HG02870 (cell line): ENCODE data around the gene DAZAP1.

Experiments used
- ATAC-seq: cut with Tn5 transposase; IDR thresholded peaks from one replicate; pipeline ENCODE4 v1.9.1; 2021; ENCODE audit warnings: mild to moderate bottlenecking, moderate library complexity; ENCODE audit not compliant: unreplicated experiment

Gene DAZAP1

DNA sequence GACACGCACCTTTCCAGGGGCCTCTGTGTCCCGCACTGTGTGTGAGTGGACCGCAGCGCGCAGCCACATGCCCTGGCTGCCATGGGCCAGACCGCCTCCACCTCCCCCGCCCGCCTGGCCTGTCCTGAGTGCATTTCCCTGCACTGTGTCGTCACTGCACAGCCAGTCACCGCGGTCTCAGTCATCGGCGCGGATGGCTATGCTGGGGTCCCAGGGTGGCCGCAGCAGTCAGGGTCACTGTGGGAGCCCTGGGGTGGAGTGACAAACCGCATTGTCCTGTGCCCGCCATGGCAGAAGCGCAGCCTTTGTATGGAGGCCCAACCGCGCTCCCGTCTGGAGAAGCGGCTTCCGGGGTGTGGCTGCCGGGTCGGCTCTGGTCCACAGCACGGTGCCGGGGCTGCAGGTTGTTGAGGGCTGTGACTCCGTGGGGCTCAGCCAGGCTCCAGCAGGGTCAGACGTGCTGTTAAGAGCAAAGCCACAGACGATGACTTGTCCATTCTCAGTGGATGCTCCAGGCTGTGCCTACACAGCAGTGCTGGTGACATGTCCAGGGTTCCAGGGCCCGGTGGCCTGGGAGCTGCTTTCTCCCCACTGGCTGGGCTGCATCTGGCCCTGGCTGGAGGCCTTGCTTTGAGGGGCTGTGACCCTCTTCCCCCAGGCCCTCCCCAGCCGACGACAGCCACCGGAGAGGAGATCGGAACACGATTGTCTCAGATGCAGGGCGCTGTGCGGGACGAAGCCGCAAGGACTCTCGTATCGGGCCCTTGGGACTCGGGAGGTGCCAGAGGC lies 30.0 kb upstream of the DAZAP1 start:
- ATAC-seq: no peak

DNA sequence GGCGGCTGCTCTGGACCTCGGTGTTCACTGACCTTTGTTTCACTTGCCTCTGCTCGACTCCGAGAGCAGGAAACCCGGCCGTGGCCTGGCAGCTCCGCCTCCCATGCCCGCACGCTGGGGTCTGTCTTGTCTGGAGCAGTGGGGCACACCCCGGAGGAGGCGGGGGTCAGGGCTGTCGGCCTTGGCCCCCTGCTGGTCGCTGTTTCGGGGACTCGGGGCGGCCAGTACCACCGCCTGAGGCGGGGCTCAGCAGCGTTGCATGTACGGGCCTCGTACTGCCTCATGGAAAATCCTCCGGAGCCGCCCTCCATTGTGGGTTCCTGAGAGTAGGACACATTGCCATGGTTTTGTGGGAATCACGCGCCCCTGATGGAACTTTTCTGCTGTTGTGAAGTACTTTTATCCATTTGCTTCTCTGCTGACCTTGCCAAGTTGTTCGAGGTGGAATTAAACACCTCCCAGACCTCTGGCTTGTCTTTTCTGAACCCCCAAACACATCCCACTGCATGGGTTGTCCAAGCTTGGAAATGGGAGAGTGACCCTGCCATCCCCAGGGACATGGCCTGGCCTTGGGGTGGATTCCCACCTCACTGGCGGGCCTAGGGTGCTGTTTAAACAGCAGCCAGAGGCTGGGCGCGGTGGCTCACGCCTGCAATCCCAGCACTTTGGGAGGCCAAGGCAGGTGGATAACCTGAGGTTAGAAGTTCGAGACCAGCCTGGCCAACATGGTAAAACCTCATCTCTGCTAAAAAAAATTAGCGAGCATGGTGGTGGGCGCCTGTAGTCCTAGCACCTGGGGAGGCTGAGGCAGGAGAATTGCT lies 29.2 kb upstream of the DAZAP1 start:
- ATAC-seq: no peak

DNA sequence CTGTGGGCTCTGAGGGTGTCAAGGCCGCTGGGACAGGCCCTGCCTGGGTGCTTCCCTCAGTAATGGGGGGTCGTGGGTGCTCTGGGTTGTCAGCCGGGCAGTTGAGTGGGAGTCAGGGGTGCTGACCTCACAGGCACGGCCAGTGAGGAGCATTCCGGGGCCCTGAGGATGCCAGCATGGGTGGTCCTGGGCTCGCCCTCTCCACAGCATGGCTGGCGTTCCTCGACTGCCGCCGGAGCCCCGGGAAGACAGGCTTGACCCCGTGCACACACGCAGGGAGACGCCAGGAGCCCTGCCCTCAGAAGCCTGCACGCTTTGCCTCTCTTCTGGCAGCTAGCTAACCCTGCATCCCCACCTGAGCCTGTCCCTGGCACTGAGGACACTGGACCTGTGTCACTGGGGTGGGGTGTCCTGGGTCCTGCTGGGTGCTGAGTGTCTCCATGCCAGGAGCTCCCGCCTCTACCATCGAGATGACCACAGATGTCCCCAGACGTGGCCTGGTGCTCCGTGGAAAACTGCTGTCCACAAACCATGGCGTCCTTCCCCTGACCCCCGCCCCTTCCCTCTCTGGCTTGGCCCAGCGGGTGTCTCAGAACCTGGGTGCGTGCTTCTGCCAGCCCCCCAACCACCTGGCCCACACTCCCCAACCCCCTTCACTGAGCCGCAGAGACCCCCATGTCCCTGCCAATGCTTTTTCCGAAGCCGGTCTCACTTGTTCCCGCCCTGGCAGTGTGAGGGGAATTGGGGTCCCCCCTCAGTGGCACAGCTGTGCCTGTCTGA lies 28.1 kb upstream of the DAZAP1 start:
- no peak for ATAC-seq

DNA sequence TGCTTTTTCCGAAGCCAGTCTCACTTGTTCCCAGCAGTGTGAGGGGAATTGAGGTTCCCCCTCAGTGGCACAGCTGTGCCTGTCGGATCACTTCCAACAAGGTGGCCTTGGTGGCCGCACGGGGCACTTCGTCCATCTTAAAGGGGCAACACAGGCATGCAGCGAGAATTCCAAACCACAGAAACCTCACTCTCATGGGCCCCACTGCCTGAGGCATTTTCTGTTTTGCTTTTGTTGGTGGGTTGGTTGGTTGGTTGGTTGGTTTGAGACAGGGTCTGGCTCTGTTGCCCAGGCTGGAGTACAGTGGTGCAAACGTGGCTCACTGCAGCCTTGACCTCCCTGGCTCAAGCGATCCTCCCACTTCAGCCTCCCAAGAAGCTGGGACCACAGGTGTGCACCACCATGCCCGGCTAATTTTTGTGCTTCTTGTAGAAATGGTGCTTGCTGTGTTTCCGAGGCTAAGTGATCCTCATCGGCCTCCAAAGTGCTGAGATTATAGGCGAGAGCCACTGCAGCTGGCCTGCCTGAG lies 27.4 kb upstream of the DAZAP1 start:
- no peak for ATAC-seq

DNA sequence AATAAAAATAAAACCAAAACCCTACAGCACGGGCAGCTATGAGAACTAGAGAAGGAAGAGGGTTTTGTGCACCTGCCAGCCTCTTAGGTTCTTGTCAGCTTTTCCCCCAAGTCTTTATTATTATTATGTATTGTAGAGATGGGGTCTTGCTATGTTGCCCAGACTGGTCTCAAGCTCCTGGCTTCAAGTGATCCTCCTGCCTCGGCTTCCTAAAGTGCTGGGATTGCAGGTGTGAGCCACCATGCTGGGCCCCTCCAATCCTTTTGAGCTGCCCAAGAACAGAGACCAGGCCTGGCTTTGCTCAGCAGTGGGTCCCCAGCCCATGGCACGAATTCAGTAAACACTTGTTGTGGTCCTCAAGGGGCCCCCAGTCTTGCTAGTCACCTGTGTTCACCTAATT lies 25.1 kb upstream of the DAZAP1 start:
- ATAC-seq: no peak

DNA sequence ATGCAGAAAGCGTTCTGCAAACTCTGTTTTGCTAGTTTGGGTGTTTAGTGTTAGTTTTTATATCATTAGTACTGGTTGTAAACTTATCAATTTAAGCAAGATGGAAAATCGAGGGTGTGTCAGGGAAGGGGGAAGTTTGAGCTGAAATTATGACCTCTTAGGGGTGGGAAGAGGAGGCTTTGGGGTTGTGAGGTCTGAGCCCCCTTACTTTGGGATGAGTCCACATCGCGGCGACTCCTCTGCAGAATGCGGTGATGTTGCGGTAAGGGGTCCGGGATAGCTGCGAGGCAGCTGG lies 24.4 kb upstream of the DAZAP1 start:
- ATAC-seq: no peak

DNA sequence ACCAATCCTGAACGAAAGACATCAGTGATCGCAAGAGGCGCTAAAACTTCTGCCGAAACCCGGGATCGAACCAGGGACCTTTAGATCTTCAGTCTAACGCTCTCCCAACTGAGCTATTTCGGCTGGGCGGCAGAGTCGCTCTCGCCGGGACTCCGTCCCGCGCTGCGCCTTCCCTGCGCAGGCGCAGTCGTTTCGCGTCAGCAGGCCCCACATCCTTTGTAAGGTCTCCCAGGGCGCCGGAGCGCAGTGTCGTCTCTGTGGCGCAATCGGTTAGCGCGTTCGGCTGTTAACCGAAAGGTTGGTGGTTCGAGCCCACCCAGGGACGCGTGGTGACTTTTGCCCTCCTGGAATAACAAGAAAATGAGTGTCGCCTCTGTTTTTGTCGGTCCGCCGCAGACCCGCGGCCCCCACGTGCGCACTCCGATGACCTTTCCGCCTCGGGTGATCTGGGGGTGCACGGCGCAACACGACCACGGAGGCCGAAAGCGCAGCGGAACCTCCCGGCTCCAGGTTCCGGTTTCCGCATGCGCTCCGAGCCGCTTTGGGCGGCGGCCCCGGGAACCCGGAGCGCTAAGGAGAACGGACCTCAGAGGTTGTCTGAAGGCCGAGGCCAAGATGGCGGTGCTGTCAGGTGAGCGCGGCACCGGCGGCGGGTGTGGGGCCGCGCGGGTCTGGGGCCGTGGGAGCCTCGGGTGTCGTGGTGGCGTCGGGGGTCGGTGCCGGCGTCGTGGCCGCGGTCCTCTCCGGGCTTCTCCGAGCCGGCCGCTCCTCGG lies 23.9 kb upstream of the DAZAP1 start, which contains the start of gene NDUFS7:
Gene NDUFS7 (plus strand): TSS at position 596 of the 773 bp plus-strand sequence. CDS start 20 bp downstream, at position 616.
- ATAC-seq: peak; percentile 69

DNA sequence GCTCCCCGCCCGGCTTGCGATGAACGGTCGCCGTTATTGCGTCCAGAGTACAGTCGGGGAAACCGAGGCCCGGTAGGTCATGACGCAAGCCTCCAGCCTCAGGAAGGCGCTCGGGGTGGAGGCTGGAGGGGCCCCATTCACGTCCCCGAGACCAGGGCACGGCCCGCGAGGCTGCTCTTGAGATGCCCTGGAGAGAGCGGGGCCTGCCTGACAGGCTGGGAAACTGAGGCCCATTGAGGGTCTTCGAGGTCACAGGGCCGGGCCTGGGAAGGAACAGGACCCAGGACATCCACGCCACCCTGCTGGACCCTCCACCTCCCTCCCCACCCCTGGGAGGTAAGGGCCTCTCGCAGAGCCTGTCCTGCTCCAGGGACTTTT lies 23.3 kb upstream of the DAZAP1 start:
- peak; percentile 20 for ATAC-seq

DNA sequence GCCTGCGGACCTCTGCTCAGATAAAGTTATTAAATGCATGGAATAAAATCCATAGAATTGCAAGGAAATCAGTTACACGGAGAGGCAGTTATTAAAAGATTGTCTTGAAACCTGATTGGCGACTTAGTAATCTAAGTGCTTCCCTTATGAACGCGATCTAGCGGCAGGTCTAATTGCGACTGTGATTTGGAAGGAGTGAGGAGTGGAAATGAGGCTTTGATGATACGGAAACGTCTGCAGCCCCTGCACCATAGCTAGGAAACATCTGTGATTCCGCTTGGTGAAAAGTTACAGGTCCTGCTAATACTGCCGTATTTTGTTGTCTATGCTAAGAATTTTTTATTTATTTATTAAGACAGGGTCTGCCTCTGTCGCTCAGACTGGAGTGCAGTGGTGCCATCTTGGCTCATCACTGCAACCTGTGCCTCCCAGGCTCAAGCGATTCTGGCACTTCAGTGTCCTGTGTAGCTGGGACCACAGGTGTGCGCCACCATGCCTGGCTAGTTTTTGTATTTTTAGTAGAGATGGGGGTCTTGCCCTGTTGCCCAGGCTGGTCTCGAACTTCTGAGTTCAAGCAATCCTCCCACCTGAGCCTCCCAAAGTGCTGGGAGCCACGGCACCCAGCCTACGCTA lies 22.8 kb upstream of the DAZAP1 start:
- no peak for ATAC-seq

DNA sequence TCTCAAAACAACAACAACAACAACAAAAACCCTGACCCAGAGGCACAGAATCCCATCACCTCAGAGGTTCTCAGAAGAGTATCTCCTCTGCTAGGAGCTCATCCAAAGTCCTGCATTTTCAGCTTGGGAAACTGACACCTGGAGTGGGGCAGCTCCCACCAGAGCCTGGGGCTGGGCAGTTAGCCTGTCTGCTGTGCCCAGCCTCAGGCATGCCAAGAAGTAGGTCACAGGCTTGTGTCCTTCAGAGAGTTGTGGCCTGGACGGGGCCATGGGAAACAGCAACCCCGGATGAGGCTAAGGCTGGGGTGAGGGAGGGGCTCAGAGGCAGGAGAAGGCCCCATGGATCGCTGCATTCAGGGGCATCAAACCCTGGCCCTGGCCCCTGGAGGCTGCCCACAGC lies 21.6 kb upstream of the DAZAP1 start:
- ATAC-seq: no peak

DNA sequence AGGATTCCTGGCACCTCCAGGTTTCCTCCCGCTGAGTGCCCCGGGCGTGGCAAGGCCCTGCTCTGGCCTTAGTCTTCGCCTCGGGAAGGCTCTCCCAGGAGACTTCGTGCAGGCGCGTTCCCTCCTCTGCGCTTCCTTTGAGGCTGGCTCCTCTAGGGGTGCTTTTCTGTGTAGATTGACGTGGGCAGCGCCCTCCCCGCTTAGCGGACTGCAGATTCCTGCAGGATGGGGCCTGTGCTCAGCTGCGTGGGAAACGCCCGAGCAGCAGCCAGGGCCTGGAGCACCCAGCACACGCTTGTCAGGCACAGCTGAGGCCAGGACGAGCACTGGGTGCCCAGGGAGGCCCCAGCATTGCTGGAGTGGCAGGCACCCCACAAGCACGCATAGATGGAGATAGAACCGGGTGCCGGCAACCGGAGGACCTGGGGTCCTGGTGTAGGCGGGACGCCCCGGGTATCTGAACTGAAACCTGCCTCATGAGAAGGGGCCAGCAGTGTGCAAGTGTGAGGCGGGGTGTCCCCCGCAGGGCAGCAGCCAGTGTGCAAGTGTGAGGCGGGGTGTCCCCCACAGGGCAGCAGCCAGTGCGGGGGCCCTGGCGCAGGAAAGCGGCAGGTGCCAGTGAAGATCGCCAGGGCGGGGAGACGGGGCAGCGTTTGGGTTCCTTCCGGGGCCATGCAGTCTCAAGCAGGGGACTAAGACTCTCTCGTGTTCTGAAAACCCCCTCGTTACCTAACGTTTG lies 20.3 kb upstream of the DAZAP1 start:
- ATAC-seq: no peak

DNA sequence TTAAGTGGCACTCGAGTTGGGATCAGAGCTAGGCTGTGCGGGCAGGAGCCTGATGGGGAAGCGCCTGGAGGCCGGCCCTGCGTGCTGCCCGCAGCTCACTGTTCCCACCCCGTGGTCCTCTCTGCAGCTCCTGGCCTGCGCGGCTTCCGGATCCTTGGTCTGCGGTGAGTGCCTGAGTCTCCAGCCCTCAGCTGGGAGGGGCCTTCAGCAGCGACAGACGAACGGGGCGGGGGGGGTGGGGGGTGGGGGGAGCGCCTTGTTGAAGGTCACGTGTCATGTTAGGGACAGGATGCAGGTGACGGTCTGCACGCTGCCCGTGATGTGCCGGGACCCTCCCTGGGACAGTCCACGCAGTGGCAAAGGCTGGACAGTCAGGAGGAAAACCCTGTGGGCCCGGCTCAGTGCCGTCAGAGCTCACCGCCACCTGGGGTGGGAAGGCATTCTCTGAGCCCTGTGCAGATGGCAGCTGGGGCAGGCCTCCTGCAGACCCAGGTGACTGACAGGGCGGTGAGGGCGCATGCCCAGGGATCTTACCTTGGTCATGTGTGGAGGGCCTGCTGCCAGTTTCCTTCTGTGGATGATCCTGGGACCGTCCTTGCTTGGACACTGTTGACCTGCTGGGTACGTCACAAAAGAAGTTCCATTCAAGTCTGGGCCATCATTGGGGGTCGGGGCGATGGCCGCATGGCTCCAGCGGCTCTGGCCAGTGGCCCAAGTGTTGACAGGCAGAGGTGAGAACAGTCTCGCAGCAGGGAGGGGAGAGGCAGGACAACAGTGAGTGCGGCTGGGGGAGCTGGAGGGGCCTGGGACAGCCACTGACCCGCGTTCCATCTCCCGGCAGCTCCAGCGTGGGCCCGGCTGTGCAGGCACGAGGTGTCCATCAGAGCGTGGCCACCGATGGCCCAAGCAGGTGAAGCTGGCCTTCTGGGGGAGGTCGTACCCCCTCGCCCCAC lies 19.4 kb upstream of the DAZAP1 start:
- no peak for ATAC-seq

DNA sequence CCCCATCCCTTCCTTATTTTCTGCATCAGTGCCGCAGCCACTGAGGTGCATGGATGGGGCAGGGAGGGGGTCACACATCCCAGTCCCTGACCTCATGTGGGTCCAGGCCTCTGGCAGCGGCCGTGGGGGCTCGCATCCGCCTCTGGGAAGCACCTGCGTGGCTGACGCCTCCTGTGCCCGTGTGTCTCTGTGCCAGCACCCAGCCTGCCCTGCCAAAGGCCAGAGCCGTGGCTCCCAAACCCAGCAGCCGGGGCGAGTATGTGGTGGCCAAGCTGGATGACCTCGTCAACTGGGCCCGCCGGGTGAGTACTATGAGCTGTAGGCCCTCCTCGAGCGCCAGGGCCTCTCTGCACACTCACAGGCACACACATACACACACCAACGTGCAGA lies 18.8 kb upstream of the DAZAP1 start:
- ATAC-seq: no peak

DNA sequence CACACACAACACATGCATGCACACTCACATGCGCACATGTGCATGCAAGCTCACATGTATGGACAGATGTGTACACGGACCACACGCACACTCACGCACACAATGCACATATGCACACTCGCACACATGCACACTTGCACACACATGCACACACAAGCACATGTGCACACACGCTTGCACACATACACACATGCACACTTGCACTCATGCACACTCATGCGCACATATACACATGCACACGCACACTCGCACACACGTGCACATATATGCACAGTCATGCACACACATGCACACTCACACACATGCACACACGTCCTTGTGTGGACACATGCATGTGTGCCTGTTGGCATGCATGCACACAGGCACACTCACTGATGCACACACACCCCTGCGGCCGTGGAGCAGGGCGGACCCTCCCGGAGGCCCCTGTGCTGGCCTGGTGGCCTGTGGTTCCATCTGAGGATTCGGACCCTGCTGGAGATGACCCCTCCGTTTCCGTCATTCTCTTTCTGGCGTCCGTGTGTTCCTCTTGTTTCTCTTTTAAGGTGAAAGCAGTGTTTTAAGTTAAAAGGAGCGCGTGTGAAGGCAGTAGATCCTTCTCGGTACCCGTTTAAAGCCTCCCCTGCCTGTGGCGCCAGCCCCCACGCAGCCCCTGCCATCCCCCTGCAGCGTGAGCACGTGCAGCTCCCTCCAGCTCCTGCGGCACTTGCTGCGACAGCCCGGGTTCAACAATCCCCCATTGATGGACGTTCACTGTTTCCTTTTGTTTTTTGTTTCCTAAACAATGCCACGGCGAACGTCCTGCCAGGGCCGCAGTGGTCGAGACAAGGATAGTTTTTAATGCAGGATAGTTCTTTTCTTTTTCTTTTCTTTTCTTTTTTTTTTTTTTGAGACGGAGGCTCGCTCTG lies 18.1 kb upstream of the DAZAP1 start:
- ATAC-seq: no peak

DNA sequence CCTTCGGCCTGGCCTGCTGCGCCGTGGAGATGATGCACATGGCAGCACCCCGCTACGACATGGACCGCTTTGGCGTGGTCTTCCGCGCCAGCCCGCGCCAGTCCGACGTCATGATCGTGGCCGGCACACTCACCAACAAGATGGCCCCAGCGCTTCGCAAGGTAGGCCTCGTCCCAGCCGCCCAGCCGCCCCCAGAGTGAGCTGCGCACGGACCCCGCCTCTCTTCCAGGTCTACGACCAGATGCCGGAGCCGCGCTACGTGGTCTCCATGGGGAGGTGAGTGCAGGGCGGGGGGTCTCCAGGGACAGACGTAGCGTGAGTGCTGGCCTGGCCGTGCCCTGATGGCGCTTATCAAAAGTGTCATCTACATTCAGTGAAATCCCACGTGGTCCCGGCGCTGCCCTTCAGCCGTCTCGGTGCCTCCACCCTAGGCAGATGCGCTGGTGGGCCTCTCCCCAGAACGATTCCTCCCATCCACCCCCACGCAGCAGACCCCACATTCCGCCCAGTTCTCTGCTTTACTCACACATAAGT lies 16.4 kb upstream of the DAZAP1 start:
- ATAC-seq: no peak

DNA sequence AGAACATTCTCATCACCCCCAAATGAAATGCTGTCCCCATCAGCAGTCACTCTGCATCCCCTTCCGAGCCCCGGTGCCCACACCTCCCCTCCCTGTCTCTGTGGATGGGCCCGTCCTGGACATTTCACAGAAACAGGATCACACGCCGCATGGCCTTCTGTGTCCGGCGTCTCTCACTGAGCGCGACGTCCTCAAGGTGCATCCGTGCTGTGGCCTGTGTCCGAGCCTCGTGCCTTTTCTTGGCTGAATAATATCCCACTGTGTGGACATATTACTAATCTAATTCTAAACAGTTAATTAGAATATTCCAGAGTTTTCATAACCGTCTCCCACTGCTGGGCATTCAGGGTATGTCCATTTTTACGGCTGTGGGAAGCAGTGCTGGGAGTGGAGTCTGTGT lies 15.0 kb upstream of the DAZAP1 start:
- ATAC-seq: no peak

DNA sequence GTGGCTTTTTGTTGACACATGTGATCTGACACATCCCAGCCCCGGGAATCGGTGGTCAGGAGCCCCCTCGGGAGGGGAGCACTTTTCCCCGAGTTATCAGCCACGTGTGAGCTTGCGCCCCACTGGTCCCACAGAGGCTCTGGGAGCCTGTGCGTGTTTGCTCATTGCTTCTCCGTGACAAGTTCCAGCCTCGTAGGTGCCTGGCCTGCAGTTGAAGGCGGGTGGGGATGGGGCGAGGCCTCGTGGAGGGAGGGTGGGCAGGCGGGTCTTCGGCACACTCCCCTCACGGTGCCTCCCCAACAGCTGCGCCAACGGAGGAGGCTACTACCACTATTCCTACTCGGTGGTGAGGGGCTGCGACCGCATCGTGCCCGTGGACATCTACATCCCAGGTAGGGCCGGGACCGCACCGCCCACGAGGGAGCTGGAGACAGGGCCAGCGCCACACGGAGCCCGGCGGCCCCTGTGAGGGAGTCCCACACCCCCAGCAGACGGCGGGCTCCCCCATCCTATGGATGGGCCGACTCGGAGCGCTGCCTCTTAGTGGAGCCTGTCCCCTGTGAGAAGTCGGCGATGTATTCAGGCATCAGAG lies 14.4 kb upstream of the DAZAP1 start:
- no peak for ATAC-seq
